ENCODE results near the gene SCYGR5.

SCYGR5 gene

GRCh38 chr2:227630322-227630721 is 36.3 kb upstream of the SCYGR5 start:
- no peak overlapping the region for H3K27ac ChIP-seq
- no peak for TF ChIP-seq CTCF (conservative IDR thresholded peaks at IDR 0.05)

GRCh38 chr2:227632827-227633226 is 33.8 kb upstream of the SCYGR5 start:
- H3K27ac ChIP-seq, result no peak overlapping the region
- no peak for TF ChIP-seq CTCF (conservative IDR thresholded peaks at IDR 0.05)

GRCh38 chr2:227634201-227634600 is 32.4 kb upstream of the SCYGR5 start:
- TF ChIP-seq CTCF (conservative IDR thresholded peaks at IDR 0.05), result no peak
- no peak overlapping the region for H3K27ac ChIP-seq

- H3K27ac ChIP-seq, result no peak overlapping the region
- TF ChIP-seq CTCF (conservative IDR thresholded peaks at IDR 0.05), result no peak
Observed at GRCh38 chr2:227642656-227643055, 23.9 kb upstream of the SCYGR5 start.

GRCh38 chr2:227643990-227644551 is 22.5 kb upstream of the SCYGR5 start:
- no peak for TF ChIP-seq CTCF (conservative IDR thresholded peaks at IDR 0.05)

GRCh38 chr2:227653419-227653818 is 13.2 kb upstream of the SCYGR5 start:
- TF ChIP-seq CTCF (conservative IDR thresholded peaks at IDR 0.05), result no peak
- H3K27ac ChIP-seq, result no peak overlapping the region

More at GRCh38 chr2:227643990-227644551, 22.5 kb upstream of the SCYGR5 start:
- no peak overlapping the region for H3K27ac ChIP-seq

- no peak overlapping the region for H3K27ac ChIP-seq
- no peak for TF ChIP-seq CTCF (conservative IDR thresholded peaks at IDR 0.05)
Observed at GRCh38 chr2:227654426-227654825, 12.2 kb upstream of the SCYGR5 start.

Measured in VCaP (cell line).